ENCODE data around the gene GRSF1. TPM values are rescaled to one million over a fixed set of nuclear protein-coding genes. Genes with fewer than 3 reads are reported as not detected.
A peak's percentile ranks its signal among the peaks of the same experiment; 100 is the strongest.

GRSF1 gene
- polyA plus RNA-seq, 1 of the 3 experiments (the other 2 are of a cell fraction): 44.2 TPM

GRCh38 chr4:70829015-70829414, 10.7 kb downstream of the GRSF1 start (continued):
- TF ChIP-seq REST (IDR thresholded peaks at IDR 0.05; ENCODE audit: low read depth, low read length) (no peak), USF1 (IDR thresholded peaks at IDR 0.05; ENCODE audit: borderline replicate concordance, low read depth) (no peak), EP300 (IDR thresholded peaks at IDR 0.05; ENCODE audit: borderline replicate concordance in 1 of 2, low read depth in 1 of 2, low read length in 1 of 2) (no peak)

GRCh38 chr4:70818921-70819320, 20.8 kb downstream of the GRSF1 start:
- peak overlapping the region in 1 of 2 experiments; percentile 7; a peak in 1 of 4 replicates for H3K27ac ChIP-seq (ENCODE audit: low read depth in 2 of 2, low read length in 1 of 2)
- no peaks in the 10 kb centered on the region; a peak in 1 of 4 replicates for H3K4me1 ChIP-seq (ENCODE audit: control insufficient read depth in 1 of 2, insufficient read depth in 2 of 2, low read depth in 1 of 2, low read length in 1 of 2)
- H3K36me3 ChIP-seq (replicated peaks in 1 of 2; ENCODE audit: control insufficient read depth in 1 of 2, insufficient read depth in 2 of 2, low read length in 1 of 2): peaks cover 25 to 60% of the 10 kb centered on the region in 2 experiments
- H3F3A ChIP-seq (replicated peaks; ENCODE audit: insufficient read depth): peaks cover 25% of the 10 kb centered on the region
- TF ChIP-seq SIN3A (IDR thresholded peaks at IDR 0.05; ENCODE audit: borderline replicate concordance, low read depth, low read length) (no peak), CHD2 (IDR thresholded peaks at IDR 0.05; ENCODE audit: low read length, partially characterized antibody) (no peak), PBX3 (IDR thresholded peaks at IDR 0.05) (no peak), FOXJ3 (CRISPR knock-in tag; IDR thresholded peaks at IDR 0.05) (no peak), TAF1 (IDR thresholded peaks at IDR 0.05; ENCODE audit: borderline replicate concordance, low read depth, low read length) (no peak), MAX (IDR thresholded peaks at IDR 0.05; ENCODE audit: low read depth) (no peak), ZBTB33 (IDR thresholded peaks at IDR 0.05; ENCODE audit: borderline replicate concordance, low read depth) (no peak), MEF2A (IDR thresholded peaks at IDR 0.05; ENCODE audit: borderline replicate concordance, low read depth) (no peak), RAD21 (IDR thresholded peaks at IDR 0.05; ENCODE audit: low read length) (no peak), GABPA (IDR thresholded peaks at IDR 0.05; ENCODE audit: low read depth) (no peak), EZH2phosphoT487 (IDR thresholded peaks at IDR 0.05; ENCODE audit: borderline replicate concordance, low read depth) (no peak), CTCF (IDR thresholded peaks at IDR 0.05) (no peak), NRF1 (IDR thresholded peaks at IDR 0.05; ENCODE audit: low read depth, low read length) (no peak), RCOR1 (IDR thresholded peaks at IDR 0.05; ENCODE audit: low read length) (no peak), IRF3 (IDR thresholded peaks at IDR 0.05; ENCODE audit: low read depth, low read length) (no peak)
- no peaks in the 10 kb centered on the region for H3K9me3 ChIP-seq
- H4K20me1 ChIP-seq (ENCODE audit: insufficient read depth): no peaks in the 10 kb centered on the region; the same call in 1 of the 2 replicates
- no peaks in the 10 kb centered on the region for H3K9me2 ChIP-seq
- CTCF ChIA-PET: interaction anchor here (1.3 to 1.4 kb wide), 2 partner anchors 14 to 191 kb away, joined by 3 to 4 read pairs; no protein-coding TSS in a partner anchor
- no peak overlapping the region for H3K4me2 ChIP-seq
- H3K9ac ChIP-seq: no peak overlapping the region
- no peak for DNase-seq
- H3K79me2 ChIP-seq (ENCODE audit: insufficient read depth): no peaks in the 10 kb centered on the region; the same call in 1 of the 2 replicates
- 89% methylated on average over 3 of the region's 3 CpGs for WGBS (ENCODE audit: low lambda C conversion rate)
- no peak overlapping the region for H3K4me3 ChIP-seq (ENCODE audit: low read depth in 2 of 2, low read length in 1 of 2)
- H2AFZ ChIP-seq (ENCODE audit: low read depth): no peak overlapping the region
- no peaks in the 10 kb centered on the region for H3K27me3 ChIP-seq (ENCODE audit: insufficient read depth)
- POLR2A ChIA-PET: no interaction called here

Measured in SK-N-SH (cell line).